GM18517 (cell line): ENCODE data around the gene SYNPO.

Experiments used
- ATAC-seq: cut with Tn5 transposase; IDR thresholded peaks from one replicate; pipeline ENCODE4 v1.9.1; 2021; ENCODE audit warnings: mild to moderate bottlenecking, moderate library complexity; ENCODE audit not compliant: unreplicated experiment

Gene SYNPO

DNA sequence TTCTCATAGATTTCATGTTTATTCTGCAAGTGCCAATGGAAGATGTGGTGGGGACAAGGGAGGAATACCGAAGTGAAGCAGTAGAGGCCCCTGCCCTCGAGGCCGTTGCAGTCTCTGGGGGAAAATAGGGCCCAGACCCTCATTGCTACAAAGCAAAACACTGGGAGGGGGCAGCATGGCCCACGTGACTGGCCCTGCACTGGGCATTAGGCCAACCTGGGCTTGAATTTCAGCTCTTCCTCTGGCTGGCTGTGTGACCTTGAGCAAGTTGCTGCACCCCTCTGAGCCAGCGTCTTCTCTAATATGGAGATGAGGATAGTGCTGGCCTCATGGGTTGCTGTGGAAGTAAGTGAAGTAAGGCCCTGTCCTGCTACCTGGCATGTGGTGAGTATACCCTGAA is 709 bp upstream of the SYNPO start:
- ATAC-seq: no peak

DNA sequence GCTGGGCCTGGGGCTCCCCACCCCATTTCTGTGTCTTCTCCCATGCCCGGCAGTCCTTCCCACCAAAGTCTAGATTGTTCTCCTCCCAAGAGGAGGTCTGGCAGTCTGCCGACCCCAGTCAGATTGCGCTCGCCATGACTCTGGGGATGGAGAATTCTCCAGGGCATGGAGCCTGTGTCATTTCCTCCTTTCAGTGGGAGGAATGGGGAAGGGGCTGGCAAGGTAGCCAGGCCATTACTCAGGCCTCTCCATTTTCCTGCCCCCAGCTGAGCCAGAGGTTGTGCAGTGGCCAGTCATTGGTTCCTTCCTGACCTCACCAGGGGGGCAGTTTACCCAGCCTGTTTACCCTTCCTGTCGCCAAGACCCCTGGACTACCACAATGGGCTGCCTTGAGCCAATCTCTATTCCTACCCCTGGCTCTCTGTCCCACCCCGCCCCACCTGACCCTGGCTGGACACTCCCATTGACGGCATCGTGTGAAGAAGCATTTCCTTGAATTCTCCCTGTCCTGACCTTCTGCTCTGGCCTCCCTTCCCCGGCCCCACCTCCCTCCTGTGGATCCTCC is 628 bp downstream of the SYNPO start:
- ATAC-seq: no peak

DNA sequence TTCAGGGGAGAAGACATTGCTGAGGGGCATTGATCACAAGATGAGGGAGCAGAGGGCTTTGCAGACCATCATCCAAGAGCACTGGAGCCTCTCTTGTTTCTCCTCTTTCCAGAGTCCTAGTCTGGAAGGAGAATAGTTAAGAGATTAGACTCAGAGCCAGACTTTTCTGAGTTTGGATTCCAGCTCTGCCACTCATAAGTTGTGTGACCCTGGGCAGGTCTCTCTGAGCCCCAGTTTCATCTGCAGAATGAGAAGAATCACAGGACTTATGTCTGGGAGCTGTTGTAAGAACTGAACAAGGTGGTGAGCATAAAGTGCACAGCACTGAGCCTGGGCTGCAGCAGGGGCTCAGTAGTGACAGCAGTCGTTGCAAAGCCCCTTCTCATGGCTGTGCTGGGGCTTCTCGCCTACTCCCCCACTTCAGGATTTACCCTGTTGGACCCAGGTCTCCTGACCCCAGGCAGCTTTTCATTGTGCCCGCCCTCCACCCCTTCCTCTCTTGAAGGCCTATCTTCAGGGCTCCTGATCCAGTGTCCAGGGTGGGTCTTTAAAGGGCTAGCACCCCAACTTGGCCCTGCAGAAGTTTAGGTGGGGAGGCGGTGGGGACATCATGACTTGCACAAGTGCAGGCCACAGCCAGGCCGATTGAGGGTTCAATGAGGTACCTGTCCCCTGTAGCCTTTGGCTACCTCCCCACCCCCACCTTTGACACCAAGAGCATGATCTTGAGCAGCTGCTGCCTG is 1.5 kb downstream of the SYNPO start:
- no peak for ATAC-seq

DNA sequence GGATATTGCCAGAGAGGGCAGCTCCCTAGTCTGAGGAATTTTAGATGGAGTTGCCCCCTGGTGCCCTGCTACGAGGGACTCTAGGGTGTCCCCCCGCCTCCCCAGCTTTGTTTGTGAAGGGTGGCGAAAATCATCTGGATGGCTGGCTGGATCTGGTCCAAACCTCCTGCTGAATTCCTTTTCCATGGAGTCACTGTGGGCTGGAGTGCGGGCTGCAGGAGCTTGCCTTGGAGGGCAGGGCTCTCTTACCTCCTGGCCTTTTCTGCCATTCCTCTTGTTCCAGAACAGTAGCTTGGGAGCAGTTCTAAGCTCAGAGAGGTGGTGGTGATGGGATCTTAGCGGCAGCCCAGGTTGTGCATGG is 2.1 kb downstream of the SYNPO start:
- ATAC-seq: no peak

DNA sequence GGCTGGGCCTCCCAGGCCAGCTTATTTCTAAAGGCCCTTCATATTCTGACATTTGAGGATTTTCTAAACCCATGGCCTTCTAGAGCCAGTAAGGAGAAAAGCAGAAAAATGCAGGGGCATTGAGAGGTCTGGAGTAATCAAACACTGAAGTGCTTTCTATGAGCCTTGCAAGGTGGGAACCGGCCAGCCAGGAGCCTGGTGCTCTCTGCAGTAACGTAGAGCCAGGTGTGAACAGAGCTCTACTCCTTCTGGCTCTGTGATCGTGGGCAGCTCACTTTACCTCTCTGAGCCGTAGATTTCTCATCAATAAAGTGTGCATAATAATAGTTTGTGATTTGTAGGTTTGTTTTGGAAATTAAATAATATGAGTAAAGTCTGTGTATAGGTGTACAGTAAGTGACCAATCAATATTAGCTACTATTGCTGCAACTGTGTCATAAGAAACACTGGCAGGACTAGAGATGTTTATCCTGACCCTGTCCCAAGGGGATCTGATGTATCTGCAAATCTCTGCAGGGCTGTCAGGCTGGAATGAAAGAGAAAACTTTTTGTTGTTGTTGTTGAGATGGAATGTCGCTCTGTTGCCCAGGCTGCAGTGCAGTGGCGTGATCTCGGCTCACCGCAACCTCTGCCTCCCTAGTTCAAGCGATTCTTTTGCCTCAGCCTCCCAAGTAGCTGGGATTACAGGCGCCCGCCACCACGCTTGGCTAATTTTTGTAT is 2.7 kb downstream of the SYNPO start:
- ATAC-seq: no peak

DNA sequence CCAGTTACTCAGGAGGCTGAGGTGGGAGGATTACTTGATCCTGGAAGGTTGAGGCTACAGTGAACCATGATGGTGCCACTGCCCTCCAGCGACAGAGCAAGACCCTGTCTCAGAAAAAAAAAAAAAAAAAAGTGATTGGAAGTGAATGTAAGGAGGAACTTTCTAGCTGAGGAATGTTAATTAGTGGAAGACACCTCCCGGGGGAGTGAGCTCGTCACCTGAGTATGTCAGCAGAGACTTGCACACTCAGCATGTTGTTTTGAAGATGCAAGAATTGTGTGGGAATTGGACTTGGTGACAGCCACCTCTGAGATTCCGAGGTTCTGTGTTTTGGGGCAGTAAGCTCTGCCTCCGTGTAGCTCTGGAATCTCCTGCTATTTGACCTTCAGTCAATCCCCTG is 3.6 kb downstream of the SYNPO start:
- ATAC-seq: no peak

DNA sequence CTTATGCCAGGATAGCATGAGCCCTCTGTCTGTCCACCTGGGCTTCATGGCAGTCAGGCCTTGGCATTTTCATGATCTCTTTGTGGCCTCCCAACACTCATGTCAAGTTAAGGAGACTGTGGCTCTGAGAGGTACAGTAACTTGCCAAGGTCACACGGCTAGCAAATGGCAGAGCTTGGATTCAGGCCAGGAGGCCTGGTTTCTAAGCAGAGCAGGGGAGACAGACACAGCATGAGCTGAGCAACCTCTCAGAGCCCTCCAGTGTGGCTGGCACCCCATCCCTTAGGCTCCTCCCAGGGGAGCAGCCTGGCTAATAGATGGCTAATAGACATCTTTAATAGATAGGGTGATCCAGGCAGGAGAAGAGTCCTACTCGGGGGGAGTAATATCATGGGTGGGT is 4.1 kb downstream of the SYNPO start:
- no peak for ATAC-seq

DNA sequence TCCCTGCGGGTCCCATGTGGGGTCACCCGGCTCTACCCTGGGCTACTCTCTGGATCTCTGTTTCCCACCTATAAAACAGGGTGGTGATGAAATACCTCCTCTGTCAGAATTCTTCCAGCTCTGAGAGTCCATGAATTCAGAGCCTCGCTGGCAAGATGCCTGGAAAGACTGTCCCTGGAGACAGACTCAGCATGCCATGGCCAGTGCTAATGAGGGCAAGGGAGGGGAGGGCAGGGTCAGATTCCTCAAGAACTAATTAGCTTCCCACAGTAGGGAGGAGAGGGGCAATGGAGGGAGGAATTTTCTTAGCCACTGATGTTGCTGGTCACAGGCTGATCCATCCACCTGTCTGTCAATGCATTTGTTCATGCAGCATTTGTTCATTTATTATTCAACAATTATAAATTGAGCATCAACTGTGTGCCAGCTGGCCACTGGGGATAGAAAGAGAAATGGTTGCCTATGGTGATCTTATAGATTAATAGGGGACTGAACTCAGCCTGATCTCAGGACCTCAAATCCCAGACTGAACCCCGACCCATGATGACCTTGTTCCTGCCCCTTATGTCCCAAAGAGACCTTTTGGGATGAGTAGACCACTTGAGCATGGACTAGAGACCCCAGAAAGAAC is 4.7 kb downstream of the SYNPO start:
- no peak for ATAC-seq

DNA sequence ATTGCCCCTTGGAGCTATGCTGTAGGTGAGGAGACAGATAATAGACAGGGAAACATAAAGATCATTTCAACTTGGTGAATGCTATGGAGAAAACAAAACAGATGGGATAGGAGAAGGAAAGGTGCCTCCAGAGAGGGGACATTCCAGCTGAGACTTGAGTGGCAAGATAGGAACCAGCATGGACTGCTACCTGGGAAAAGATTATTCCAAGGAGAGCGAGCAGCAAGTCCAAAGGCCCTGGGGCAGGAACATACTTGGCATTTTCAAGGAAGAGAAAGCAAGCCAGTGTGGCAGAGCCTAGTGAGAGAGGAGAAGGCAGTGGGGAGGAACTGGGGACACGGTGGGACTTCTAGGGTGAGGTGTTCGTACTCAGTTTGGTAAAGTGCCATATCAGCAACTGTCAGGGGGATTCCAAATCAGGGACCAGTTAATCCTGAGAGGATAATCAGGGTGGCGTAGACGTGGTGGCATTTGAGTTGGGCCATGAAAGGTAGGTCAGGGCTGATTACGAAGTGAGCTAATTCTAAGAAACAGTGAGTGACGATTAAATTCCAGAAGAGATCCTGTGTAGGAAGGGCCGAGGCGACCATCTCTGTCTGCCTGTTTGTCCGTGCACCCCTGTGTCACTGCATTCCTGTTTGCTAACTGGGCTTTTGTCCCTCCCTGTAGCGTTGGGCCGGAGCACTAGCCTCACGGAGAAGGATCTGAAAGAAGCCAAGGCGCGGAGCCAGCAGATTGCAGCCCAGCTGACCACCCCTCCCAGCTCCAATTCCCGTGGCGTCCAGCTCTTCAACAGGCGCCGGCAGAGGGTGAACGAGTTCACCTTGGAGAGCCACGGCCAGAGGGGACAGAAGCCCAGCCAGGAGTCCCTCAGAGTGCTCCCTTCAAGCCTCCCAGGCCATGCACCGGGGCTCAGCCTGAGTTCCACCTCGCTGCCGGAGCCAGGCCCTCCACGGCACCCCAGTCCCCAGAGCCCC is 7.1 kb downstream of the SYNPO start:
- no peak for ATAC-seq

DNA sequence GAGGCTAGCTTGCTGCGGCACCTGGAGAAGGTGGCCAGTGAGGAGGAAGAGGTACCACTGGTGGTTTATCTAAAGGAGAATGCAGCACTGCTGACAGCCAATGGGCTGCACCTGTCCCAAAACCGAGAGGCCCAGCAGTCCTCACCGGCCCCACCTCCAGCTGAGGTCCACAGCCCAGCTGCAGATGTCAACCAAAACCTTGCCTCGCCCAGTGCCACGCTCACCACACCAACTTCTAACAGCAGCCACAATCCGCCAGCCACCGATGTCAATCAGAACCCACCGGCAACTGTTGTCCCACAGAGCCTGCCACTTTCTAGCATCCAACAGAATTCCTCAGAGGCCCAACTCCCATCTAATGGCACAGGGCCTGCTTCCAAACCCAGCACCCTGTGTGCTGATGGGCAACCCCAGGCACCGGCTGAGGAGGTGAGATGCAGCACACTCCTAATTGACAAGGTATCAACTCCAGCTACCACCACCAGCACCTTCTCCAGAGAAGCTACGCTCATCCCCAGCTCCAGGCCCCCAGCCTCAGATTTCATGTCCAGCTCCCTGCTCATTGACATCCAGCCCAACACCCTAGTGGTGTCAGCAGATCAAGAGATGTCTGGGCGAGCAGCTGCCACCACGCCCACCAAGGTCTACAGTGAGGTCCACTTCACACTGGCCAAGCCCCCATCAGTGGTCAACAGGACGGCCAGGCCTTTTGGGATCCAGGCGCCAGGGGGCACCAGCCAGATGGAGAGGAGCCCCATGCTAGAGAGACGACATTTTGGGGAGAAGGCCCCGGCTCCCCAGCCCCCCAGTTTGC is 8.0 kb downstream of the SYNPO start:
- no peak for ATAC-seq

DNA sequence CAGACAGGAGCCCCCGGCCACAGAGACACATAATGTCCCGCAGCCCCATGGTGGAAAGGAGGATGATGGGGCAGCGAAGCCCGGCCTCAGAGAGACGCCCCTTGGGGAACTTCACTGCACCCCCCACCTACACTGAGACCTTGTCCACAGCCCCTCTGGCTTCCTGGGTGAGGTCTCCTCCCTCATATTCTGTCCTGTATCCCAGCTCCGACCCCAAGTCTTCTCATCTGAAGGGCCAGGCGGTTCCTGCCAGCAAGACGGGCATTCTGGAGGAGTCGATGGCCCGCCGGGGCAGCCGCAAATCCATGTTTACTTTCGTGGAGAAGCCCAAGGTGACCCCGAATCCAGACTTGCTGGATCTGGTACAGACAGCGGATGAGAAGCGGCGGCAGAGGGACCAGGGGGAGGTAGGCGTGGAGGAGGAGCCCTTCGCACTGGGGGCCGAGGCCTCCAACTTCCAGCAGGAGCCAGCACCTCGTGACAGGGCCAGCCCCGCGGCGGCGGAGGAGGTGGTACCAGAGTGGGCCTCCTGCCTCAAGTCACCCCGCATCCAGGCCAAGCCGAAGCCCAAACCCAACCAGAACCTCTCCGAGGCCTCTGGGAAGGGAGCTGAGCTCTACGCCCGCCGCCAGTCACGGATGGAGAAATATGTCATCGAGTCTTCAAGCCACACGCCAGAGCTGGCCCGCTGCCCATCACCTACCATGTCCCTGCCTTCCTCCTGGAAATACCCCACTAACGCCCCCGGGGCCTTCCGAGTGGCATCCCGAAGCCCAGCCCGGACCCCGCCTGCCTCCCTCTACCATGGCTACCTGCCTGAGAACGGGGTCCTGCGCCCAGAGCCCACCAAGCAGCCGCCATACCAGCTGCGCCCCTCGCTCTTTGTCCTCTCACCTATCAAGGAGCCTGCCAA is 8.9 kb downstream of the SYNPO start:
- no peak for ATAC-seq

DNA sequence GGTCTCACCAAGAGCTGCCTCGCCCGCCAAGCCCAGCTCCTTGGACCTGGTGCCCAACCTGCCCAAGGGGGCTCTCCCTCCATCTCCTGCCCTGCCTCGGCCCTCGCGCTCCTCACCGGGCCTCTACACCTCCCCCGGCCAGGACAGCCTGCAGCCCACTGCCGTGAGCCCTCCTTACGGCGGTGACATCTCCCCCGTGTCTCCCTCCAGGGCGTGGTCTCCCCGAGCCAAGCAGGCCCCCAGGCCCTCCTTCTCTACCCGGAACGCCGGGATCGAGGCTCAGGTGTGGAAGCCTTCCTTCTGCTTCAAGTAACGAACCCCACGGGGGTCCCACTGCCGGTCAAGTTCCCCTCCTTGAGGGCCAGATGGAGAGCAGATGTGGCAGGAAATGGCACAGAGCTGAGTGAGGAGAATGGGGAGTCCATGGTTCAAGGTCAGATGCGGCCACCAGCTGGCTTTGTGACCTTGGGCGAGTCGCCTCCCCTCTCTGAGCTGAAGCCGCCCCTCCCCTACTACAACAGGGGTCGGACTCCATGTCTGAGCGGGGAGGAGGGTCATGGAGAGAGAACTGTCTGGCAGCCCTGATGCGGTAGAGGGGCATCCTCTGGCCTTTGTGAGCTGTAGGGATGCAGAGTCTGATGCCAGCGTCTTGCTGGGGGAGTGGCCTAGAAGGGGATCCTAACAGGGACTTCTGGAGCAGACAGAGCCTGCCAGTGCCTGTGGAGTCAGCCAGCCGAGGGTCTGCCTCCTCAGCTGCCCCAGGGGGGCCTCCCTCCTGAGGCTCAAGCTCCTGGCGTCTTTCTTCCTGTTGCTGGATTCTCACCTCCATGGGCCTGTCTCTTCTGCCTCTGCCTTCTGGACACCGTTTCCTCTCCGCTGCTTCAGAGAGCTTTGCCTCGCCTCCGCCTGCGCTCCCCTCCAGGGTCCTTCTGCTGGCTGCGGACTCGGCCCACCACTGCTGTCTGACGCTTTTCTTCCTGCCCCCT is 9.9 kb downstream of the SYNPO start:
- ATAC-seq: no peak

DNA sequence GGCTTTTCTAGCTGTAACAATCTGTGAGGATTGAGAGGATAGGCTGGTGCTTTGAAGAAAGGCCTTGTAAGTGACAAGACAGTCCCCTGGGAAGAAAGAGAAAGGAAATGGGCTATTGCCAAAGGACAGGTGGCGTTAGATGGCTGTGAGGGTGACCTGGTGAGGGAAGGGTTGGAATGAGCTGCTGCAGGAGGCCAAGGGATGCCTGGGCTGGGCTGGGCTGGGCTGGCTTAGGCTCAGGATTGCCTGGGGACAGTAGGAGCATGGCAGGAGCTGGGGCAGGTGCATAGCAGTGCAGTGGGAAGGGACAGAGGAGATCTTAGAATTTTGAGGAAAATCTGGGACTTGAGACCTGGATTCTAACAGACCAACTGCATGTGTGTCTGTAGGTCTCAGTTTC is 10.9 kb downstream of the SYNPO start:
- ATAC-seq: no peak

DNA sequence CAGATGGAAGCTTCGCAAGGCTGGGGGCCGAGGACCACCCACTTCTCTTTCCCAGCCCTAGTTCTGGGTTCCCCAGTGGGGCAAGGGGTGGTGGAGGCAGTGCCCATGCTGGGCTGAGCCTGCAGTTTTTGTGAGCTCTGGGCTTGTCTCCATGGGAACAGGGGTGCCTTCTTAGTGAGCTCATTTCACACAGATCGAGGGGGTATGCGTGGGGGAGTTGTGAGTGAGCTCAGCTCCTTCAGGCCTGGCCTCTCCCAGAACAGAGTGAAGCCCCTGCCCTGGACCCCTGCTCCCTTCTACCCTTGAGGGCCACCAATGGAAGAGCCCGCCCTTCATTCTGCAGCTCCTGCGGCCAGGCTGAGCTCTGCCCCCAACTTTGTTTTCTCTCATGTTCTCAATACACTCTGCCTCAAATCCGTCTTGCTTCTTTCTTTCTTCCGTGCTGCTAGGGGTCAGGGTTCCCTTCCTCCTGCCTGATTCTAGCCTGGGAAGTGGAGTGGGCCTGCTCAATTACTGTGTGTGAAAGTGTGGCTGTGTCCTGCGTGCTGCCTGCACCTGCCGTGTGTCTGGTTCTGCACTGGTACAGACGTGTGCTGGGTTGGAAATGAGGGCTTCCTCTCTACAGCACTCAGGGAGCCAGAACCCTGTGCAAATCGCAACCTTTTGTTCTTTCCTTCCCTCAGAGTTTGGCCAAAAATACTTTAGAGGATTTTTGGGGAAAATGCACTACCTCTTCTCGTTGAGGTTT is 11.6 kb downstream of the SYNPO start:
- ATAC-seq: no peak

DNA sequence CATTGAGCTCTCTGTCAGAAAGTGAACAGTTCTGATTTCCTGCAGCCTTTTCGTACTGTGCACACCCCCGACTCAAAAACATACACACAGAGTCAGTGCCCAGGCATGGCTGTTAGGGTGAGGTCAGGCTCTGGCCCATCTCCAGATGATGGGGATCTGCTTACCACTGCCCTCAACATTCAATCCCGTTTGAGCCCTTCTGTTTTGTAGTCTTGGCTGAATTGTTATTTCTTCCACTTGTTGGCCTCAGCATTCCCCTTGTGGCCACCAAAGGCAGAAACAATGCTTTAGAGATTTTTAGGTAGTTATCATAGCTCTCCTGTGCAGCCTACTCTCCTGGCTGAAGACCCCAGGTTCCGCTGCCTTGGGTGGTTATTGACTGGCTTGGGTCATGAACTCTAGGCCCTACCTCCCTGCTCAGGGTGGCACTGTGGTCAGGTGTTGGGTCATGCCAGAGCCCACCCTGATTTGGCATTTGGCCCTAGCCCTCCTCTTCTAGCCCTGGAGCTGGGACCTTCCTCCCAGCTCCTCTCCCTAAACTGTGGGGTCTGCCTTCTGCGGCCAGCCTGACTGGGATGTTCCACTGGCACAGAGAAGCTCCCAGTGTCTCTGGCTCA is 12.8 kb downstream of the SYNPO start:
- no peak for ATAC-seq

DNA sequence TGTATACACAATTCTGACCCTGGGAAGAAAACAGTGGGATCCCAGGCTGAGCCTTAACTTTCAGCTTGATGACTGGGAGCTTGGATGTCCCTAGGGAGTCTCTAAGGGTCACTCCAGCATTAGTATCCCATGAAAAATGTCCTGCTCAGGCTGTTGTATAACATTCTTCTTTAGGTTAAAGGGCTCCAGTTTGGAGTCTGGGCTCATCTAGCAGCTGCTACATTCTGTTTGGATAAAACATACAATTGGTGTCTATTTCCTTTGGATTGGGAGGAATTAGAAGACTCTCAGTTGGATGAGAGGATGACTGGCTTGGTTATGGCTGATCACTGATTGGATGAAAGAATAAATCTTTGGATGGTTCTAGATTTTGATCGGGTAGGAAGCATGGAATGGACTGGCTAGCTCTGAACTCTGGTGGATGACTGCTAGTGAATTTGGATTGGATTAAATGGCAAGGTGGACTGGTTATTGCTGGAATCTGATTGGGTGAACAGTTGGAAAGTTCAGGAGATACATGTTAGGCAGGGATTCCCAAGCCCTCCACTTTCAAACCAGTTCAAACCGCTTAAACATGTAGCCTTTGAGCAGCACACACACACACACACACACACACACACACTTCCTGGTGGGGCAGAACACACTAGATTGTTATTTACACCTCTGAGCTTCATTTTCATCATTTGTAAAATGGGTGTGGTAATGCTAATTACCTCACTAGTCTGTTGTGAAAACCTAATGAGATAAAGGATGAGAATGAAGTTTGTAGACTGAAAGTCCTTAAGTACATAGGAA is 13.5 kb downstream of the SYNPO start:
- no peak for ATAC-seq
